Measurements from ENCODE around the gene KARS1. TPM values are rescaled to one million over a fixed set of nuclear protein-coding genes. Genes with fewer than 3 reads are reported as not detected.

KARS1 gene
- total RNA-seq, 1 experiment from 2014 or later: 181 TPM

DNA sequence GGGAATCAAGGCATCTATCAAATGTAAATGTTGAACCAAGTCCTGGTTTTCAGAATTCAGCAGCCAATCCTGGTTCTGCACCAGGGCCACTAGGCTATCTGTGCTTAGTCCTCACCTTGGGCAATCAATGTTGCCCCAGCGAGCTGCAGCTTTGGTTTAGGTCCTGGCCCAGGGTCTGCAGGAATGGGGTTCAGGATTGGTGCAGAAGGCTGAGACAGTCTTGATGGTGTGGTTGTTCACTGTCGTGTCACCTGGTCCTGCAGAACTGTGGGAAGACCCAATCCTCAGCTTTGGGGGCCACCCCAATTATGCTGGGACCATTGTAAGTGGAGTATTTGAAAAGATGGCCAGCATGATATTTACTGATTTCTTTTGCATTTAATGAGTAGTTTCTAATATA lies 10.7 kb upstream of the KARS1 start:
- no peak overlapping the region; a peak in 1 of 7 replicates for H3K27ac Mint-ChIP-seq
- H3K4me3 Mint-ChIP-seq: no peak overlapping the region
- H2BK20ac ChIP-seq (ENCODE audit: low read depth, low read length, poor library complexity, severe bottlenecking): no peak overlapping the region

More for the DNA sequence above, 10.7 kb upstream of the KARS1 start:
- Histone ChIP-seq H3K56ac (ENCODE audit: insufficient read length, low read depth, low read length) (no peak overlapping the region), H3K4ac (ENCODE audit: low read depth, low read length) (no peak overlapping the region), H2AFZ (ENCODE audit: low read length) (no peak overlapping the region), H3K9me3 (ENCODE audit: control insufficient read depth, low read depth, low read length) (no peaks in the 10 kb centered on the region), H3K23me2 (ENCODE audit: insufficient read length, low read depth, low read length, poor library complexity, severe bottlenecking) (no peaks in the 10 kb centered on the region), H4K5ac (ENCODE audit: insufficient read length, low read depth, low read length) (no peak overlapping the region), H3K23ac (ENCODE audit: insufficient read length, low read depth, low read length) (no peak overlapping the region), H2BK120ac (ENCODE audit: low read depth, low read length, poor library complexity, severe bottlenecking) (no peak overlapping the region), H2BK15ac (ENCODE audit: low read depth, low read length) (no peak overlapping the region), H3K27ac (ENCODE audit: insufficient read length, low read depth, low read length) (no peak overlapping the region), H4K8ac (replicated peaks; ENCODE audit: insufficient read length, low read depth, low read length) (no peak overlapping the region), H4K20me1 (ENCODE audit: control insufficient read depth, insufficient read depth, insufficient read length) (no peaks in the 10 kb centered on the region), H2BK12ac (ENCODE audit: insufficient read length, low read depth, low read length) (no peak overlapping the region), H2AK5ac (ENCODE audit: insufficient read length, low read length) (no peak overlapping the region), H3K27me3 (ENCODE audit: insufficient read depth, low read length) (no peaks in the 10 kb centered on the region), H4K91ac (ENCODE audit: insufficient read length, low read depth, low read length) (no peak overlapping the region), H3K4me1 (ENCODE audit: insufficient read depth, low read length) (no peaks in the 10 kb centered on the region), H3K14ac (ENCODE audit: insufficient read depth, low read length) (no peak overlapping the region), H3K4me2 (ENCODE audit: insufficient read depth, insufficient read length, low read length) (no peak overlapping the region), H3T11ph (ENCODE audit: low read length) (no peak overlapping the region), H3K79me2 (ENCODE audit: insufficient read depth, low read length) (no peaks in the 10 kb centered on the region), H3K79me1 (ENCODE audit: insufficient read depth, low read depth, low read length, poor library complexity, severe bottlenecking) (no peaks in the 10 kb centered on the region), H2BK5ac (ENCODE audit: insufficient read length, low read length) (no peak overlapping the region), H3K18ac (ENCODE audit: insufficient read length, low read depth, low read length) (no peak overlapping the region), H3K9ac (ENCODE audit: extremely low read depth, insufficient read length, low read length) (no peak overlapping the region)
- TF ChIP-seq, protein P1, sequence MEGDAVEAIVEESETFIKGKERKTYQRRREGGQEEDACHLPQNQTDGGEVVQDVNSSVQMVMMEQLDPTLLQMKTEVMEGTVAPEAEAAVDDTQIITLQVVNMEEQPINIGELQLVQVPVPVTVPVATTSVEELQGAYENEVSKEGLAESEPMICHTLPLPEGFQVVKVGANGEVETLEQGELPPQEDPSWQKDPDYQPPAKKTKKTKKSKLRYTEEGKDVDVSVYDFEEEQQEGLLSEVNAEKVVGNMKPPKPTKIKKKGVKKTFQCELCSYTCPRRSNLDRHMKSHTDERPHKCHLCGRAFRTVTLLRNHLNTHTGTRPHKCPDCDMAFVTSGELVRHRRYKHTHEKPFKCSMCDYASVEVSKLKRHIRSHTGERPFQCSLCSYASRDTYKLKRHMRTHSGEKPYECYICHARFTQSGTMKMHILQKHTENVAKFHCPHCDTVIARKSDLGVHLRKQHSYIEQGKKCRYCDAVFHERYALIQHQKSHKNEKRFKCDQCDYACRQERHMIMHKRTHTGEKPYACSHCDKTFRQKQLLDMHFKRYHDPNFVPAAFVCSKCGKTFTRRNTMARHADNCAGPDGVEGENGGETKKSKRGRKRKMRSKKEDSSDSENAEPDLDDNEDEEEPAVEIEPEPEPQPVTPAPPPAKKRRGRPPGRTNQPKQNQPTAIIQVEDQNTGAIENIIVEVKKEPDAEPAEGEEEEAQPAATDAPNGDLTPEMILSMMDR (conservative IDR thresholded peaks at IDR 0.05): no peak
- no peaks in the 10 kb centered on the region for H3K9me3 Mint-ChIP-seq
- no peaks in the 10 kb centered on the region for H3K4me1 Mint-ChIP-seq
- no CpG with 5 or more reads among the region's 2 CpGs for WGBS (ENCODE audit: extremely low coverage, insufficient read length, low lambda C conversion rate)
- peaks cover 15 to 43% (median 39%) of the 10 kb centered on the region in 3 experiments; a peak in 6 of 7 replicates for H3K36me3 Mint-ChIP-seq (ENCODE audit: insufficient read depth in 1 of 3, low read depth in 3 of 3)
- DNase-seq: no peak
- no peaks in the 10 kb centered on the region for H3K27me3 Mint-ChIP-seq (ENCODE audit: low read depth)

Data from H9 (cell line).